NCI-H2196 treated with DMSO at 0.1 percent for 48 hours (cell line): ENCODE results near the gene PLA2G2C.

Experiments used
- DNase-seq: peaks from one replicate; lab custom pipeline; 2025; ENCODE audit not compliant: unreplicated experiment; lab: John Stamatoyannopoulos, UW

PLA2G2C gene

GRCh38 chr1:20158358-20159070 lies 27.8 kb downstream of the PLA2G2C start:
- DNase-seq, result no peak

DNA sequence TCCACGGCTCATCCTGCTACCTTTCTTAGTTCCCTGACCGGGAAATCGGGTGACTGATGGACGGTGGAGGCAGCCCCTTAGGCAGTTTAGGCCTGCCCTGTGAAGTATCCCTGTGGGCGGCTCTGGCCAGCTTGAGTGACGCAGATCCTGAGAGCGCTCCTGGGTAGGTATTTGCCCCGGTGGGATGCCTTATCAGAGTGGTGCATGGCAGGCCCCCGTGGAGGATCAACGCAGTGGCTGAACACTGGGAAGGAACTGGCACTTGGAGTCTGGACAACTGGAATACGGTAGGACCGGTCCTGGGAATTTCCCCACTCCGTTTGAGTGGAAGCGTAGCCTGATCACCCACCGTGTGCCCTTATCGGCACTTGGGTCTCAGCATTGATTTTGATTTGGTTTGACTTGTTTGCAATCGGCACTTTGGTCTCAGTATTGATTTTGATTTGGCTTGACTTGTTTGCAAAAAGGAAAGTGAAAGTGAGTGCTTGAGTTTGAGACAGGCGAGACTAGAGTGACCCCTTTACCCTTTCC lies 32.0 kb downstream of the PLA2G2C start:
- no peak for DNase-seq

GRCh38 chr1:20153000-20153418 lies 33.3 kb downstream of the PLA2G2C start:
- peak; percentile 37 for DNase-seq

DNA sequence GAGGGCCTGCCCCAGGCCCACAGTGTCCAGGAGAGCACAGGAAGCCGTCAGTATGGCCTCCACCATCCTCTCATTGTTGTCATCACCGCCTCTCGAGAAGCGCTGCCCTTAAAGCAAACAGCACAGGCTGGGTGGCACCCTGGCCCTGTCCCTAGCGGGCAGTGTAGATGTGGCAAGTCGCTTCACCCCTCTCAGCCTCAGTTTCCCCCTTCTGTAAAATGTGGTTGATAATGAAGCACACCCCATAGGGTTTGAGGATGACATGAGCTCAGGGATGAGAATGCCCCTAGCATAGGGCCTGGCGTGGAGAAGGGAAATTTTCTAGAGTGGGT lies 33.8 kb downstream of the PLA2G2C start:
- DNase-seq, result no peak

GRCh38 chr1:20151906-20152598 lies 34.3 kb downstream of the PLA2G2C start:
- DNase-seq, result peak; percentile 72

DNA sequence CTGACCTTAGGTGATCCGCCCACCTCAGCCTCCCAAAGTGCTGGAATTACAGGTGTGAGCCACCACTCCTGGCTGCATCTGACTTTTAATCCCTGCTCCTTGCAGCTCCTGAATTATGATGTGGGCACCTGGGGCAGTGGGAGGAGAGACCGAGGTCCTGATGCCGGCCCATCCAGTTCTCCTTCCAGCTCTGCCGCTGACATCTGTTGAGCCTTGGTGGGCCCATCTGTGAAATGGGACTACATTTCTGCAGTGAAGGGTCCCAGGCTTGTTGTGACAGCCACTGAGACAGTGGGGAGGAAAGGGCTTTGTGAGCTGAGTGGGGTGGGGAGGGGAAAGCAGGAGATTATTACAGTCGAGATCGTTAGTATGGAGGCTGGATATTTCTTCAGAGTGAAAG lies 35.3 kb downstream of the PLA2G2C start:
- DNase-seq, result no peak

DNA sequence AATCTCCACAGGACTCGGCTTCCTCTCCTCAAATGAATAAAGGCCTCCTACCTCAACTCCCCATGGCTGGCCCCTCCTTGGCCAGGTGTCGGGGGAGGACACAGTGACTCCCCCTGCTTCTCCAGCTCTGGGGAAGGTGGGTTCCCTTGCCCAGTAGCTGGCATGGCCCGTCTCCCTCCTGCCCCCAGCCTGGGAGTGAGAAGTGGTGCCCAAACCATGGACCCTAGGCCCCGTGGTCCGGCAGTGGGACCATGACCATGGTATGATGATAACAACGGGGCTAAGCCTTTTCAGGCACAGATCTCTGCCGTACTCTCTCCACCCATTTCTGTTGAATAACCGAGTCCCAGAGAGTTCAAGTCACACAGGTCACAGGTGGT lies 36.0 kb downstream of the PLA2G2C start:
- no peak for DNase-seq

GRCh38 chr1:20149601-20150325 lies 36.6 kb downstream of the PLA2G2C start:
- DNase-seq, result no peak

DNA sequence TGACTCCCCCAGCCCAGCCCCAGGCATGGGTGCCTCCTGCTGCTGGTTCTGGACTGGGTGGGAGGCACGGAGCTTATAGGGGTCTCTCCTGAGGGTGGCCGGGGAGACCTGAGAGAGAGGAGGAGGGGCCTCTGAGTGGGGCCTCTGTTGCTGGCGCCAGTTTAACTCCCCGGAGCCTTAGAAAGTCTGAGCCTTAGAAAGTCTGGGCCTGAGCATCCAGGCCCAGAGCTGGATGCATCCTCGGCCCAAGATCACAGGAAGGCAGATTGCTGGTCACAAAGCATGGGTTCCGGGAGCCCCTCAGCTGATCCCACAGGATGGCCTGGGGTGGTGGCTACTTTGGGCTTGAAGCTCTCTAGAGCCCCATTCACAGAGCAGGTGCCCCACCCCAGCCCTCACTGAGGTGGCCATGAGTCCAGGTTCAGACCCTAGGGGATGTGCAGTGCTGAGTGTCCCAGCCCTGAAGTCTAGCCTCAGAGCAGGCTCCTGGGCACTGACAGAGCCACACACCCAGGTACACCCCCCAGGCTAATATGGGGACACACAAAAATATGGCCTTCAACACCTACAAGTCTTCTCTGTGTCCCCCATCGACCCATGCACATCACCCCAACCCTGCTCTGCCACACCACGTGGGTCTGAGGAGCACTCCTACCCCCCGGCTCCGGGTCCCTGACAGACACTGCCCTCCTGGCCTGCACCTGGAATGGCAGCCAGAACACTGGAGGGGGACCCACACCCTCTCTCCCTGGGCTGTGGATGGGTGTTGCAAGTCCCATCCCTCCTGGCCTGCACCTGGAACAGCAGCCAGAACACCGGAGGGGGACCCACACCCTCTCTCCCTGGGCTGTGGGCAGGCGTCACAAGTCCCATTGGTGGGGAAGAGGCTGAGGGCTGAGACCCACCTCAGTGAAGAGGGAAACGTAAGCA lies 37.5 kb downstream of the PLA2G2C start:
- no peak for DNase-seq

GRCh38 chr1:20147846-20148570 lies 38.3 kb downstream of the PLA2G2C start:
- DNase-seq, result no peak

DNA sequence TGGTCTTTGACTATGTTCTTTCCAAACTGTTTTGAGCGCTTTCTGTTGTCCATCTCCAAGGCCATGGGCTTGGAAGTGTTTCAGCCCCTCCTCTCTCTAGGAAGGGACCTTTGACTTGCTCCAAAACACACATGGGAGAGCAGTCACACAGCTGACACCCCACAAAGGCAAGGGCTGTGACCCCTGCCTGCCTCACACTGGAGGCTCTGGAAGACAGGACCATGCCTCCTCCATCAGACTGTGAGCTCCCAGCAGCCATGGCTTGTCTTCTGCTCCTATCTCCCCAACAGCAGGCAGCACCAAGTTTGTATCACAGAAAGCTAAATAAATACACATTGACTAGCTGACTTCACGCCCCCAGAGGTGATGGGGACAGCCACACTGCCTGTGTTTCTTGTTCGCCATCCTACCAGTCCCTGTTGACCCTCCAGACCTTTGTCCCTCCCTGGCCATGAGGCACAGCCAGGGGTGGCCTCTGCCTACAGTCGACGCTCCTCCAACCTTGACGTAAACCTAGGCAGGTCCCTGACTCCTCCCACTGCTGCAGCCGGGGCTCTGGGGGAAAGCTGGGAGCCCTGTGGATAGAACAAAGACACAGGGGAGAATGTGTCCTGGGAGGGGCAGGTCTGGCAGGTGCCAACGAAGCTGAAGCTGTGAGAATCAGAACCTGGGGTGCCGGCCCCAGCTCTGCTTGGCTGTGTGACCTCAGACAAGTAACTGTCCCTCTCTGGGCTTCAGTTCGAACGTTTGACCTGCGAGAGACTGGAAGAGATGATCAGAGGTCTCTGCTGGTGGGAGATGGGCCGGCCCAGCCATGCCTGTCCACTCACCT lies 42.4 kb downstream of the PLA2G2C start:
- no peak for DNase-seq

DNA sequence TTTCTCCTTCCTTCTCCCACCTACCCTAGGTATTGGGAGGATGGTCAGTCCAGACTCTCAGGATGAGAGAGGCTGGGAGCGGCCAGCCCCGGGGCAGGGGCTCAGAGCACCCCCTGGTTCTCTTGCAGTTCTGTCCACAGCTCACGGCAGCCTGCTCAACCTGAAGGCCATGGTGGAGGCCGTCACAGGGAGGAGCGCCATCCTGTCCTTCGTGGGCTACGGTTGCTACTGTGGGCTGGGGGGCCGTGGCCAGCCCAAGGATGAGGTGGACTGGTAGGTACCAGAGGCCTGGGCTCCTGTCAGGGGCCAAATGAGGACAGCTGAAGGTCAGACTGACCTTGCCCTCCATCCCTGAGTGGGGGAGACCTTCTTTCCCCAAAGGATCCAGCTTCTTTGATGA lies 43.0 kb downstream of the PLA2G2C start:
- DNase-seq, result no peak

DNA sequence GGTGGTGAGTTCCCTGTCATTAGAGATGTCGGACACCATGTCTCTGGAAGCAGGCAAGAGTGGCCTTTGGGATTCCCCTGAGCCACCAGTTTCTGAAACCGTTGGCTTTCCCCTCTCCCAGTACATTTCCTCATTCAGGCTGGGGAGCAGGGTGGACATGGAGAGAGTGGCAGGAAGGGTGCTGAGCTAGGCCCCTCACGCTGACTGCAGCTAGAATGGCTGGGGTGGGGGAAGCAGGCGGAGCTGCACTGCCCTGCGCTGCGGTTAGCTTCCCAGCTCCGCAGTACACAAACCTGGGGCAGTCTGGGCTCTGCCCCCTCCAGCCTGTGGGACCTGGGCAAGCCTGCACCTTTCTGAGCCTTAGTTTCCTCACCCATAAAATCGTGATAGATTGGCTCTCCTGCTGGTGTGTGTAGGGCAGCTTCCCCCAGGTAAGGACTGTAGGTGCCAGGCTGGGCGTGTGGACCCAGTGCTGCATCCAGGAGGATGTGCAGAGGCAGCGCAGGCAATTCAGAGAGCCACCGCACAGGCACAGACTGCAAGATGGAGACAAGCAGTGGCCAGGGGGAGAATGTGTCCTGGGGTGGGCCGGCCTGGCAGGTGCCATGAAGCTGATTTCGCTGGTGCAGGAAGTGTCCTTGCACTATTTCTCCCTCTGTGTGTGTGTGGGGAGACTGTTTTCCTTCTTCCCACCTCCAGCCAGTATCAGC lies 44.2 kb downstream of the PLA2G2C start:
- no peak for DNase-seq

GRCh38 chr1:20141466-20141865 lies 44.9 kb downstream of the PLA2G2C start:
- no peak for DNase-seq

- DNase-seq, result no peak
These were observed 45.3 kb downstream of the PLA2G2C start for GRCh38 chr1:20141001-20141400.

- DNase-seq, result no peak
These were observed 46.3 kb downstream of the PLA2G2C start for GRCh38 chr1:20139776-20140612.

DNA sequence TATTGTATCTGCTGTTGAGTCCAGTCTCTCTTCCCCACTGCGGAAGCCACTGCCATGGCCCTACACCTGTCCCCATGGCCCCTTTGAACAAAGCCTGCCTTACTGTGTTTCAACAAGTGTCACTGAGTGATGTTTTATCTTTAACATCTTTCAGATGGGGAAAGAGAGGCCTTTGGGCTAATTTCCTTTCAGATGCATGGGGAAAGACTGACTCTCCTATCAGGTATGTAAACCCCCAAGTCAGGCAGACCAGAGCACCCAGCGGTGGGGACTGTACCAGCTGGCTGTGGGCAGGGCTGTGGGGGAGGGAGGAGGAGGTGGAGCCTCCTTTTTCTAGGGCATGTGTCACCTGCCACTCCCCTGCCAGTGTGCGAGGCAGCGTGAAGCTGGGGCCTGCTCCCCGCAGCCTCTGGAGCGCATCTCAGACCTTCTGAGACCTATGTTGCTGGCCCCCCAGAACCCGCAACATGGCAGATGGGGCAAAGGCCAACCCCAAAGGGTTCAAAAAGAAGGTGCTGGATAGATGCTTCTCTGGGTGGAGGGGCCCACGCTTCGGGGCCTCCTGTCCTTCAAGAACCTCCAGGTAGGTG lies 47.3 kb downstream of the PLA2G2C start, which contains the start of gene PLA2G2F:
Gene PLA2G2F, plus strand, starts transcription at position 363 of the 590 bp plus-strand sequence. Its CDS starts 105 bp downstream, at position 468.
- no peak for DNase-seq
